ENCODE results near the gene TTLL7.
A peak's percentile ranks its signal among the peaks of the same experiment; 100 is the strongest.

Gene TTLL7

DNA sequence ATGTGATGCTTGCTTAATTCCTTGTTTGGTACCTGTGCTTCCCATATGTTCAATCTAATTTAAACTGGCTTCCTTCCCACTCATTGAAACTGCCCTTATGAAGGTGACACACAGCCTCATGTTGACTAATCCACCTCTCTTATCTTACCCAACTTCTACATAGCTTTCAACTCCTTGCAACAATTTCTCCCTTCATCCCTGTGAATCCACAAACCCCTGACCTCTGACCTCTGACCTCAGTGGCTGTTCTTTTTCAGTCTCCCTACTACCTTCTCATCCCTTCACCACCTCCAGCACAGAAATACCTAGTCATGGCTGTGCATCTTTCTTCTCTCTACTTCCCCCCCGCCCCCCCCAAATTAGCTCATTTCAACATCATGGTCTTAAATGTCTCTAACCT is 144.5 kb downstream of the TTLL7 start:
- Histone ChIP-seq H4K20me1 (ENCODE audit: insufficient read depth, low read length) (no peaks in the 10 kb centered on the region), H3K4me2 (ENCODE audit: low read length) (no peak overlapping the region), H3K79me2 (ENCODE audit: low read length) (no peaks in the 10 kb centered on the region), H3K4me1 (ENCODE audit: low read length) (peaks cover 22% of the 10 kb centered on the region), H3K27me3 (ENCODE audit: low read depth, low read length) (no peaks in the 10 kb centered on the region), H3K9ac (ENCODE audit: low read length) (no peak overlapping the region), H2AFZ (ENCODE audit: low read depth, low read length) (no peak overlapping the region), H3K9me3 (ENCODE audit: insufficient read depth, low read length) (no peaks in the 10 kb centered on the region), H3K4me3 (ENCODE audit: low read length) (no peak overlapping the region), H3K36me3 (replicated peaks; ENCODE audit: low read depth, low read length) (no peaks in the 10 kb centered on the region), H3K27ac (ENCODE audit: low read length) (no peak overlapping the region)
- no peak for TF ChIP-seq EZH2phosphoT487 (IDR thresholded peaks at IDR 0.05; ENCODE audit: low read depth)
- no peak for TF ChIP-seq CTCF (IDR thresholded peaks at IDR 0.05; ENCODE audit: low read depth, low read length)

DNA sequence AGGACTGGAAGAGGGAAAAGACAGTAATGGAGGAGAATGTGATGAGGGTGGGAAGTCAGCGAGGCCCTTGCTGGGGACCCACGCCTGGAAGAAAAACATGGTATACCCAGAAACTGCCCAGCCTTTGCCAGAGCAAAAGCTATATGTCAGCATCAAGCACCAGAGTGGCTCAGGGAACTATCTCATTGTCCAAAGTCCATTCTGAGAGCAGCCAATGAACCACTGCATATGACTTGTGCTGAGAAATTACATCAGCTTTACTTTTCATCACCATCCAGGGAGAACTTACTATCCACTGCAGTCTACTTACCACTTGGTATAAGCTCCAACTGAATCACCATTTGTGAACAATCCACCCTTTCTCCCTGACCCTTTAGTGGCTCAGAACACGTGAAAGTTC is 148.1 kb downstream of the TTLL7 start:
- Histone ChIP-seq H3K9me3 (ENCODE audit: insufficient read depth, low read length) (no peaks in the 10 kb centered on the region), H3K4me2 (ENCODE audit: low read length) (no peak overlapping the region), H2AFZ (ENCODE audit: low read depth, low read length) (no peak overlapping the region), H3K4me3 (ENCODE audit: low read length) (no peak overlapping the region), H3K79me2 (ENCODE audit: low read length) (no peaks in the 10 kb centered on the region), H3K36me3 (replicated peaks; ENCODE audit: low read depth, low read length) (no peaks in the 10 kb centered on the region), H3K27me3 (ENCODE audit: low read depth, low read length) (no peaks in the 10 kb centered on the region), H3K4me1 (ENCODE audit: low read length) (peaks cover 11% of the 10 kb centered on the region), H3K9ac (ENCODE audit: low read length) (no peak overlapping the region), H3K27ac (ENCODE audit: low read length) (no peak overlapping the region), H4K20me1 (ENCODE audit: insufficient read depth, low read length) (no peaks in the 10 kb centered on the region)
- TF ChIP-seq EZH2phosphoT487 (IDR thresholded peaks at IDR 0.05; ENCODE audit: low read depth), result no peak

- peaks cover 11% of the 10 kb centered on the region for H3K4me1 ChIP-seq (ENCODE audit: low read length)
- H2AFZ ChIP-seq (ENCODE audit: low read depth, low read length), result no peak overlapping the region
- no peak; the same call in 1 of the 2 replicates for TF ChIP-seq CTCF (IDR thresholded peaks at IDR 0.05; ENCODE audit: low read depth, low read length)
- no peak for TF ChIP-seq EZH2phosphoT487 (IDR thresholded peaks at IDR 0.05; ENCODE audit: low read depth)
Measured at GRCh38 chr1:83849191-83850061, 149.5 kb downstream of the TTLL7 start.

GRCh38 chr1:83846138-83846537 is 152.8 kb downstream of the TTLL7 start:
- Histone ChIP-seq H3K27me3 (ENCODE audit: low read depth, low read length) (no peaks in the 10 kb centered on the region), H3K27ac (ENCODE audit: low read length) (no peak overlapping the region), H3K9me3 (ENCODE audit: insufficient read depth, low read length) (no peaks in the 10 kb centered on the region), H2AFZ (ENCODE audit: low read depth, low read length) (no peak overlapping the region), H3K36me3 (replicated peaks; ENCODE audit: low read depth, low read length) (no peaks in the 10 kb centered on the region), H3K79me2 (ENCODE audit: low read length) (no peaks in the 10 kb centered on the region), H3K9ac (ENCODE audit: low read length) (no peak overlapping the region), H4K20me1 (ENCODE audit: insufficient read depth, low read length) (no peaks in the 10 kb centered on the region), H3K4me2 (ENCODE audit: low read length) (no peak overlapping the region), H3K4me3 (ENCODE audit: low read length) (no peak overlapping the region), H3K4me1 (ENCODE audit: low read length) (peaks cover 11% of the 10 kb centered on the region)
- TF ChIP-seq CTCF (IDR thresholded peaks at IDR 0.05; ENCODE audit: low read depth, low read length) (no peak), EZH2phosphoT487 (IDR thresholded peaks at IDR 0.05; ENCODE audit: low read depth) (no peak)

More at GRCh38 chr1:83849191-83850061, 149.5 kb downstream of the TTLL7 start:
- H3K36me3 ChIP-seq (replicated peaks; ENCODE audit: low read depth, low read length), result no peaks in the 10 kb centered on the region
- no peak overlapping the region for H3K27ac ChIP-seq (ENCODE audit: low read length)
- H4K20me1 ChIP-seq (ENCODE audit: insufficient read depth, low read length), result no peaks in the 10 kb centered on the region
- H3K4me2 ChIP-seq (ENCODE audit: low read length), result peak overlapping the region; percentile 12; the same call in 1 of the 2 replicates
- H3K79me2 ChIP-seq (ENCODE audit: low read length), result no peaks in the 10 kb centered on the region
- H3K27me3 ChIP-seq (ENCODE audit: low read depth, low read length), result no peaks in the 10 kb centered on the region
- H3K9ac ChIP-seq (ENCODE audit: low read length), result no peak overlapping the region
- no peaks in the 10 kb centered on the region for H3K9me3 ChIP-seq (ENCODE audit: insufficient read depth, low read length)
- no peak overlapping the region for H3K4me3 ChIP-seq (ENCODE audit: low read length)
